IPS-18c (cell line): Measurements from ENCODE around the gene KLHDC4.
"Not testable (repeated sequence)": the region's sequence is repeated elsewhere in the genome, so short reads cannot be mapped to it uniquely, and the experiment has no call there.

Experiments used
- H3K4me3 ChIP-seq: 2 replicates; pipeline ENCODE4 v1.7.0; 2013; ENCODE audit warnings: low read depth, mild to moderate bottlenecking, low read length, moderate library complexity; ENCODE audit not compliant: insufficient read depth
- H3K9me3 ChIP-seq: one replicate; pipeline ENCODE4 v1.6.1; 2013; ENCODE audit warnings: mild to moderate bottlenecking, low read length, moderate library complexity; ENCODE audit not compliant: control insufficient read depth, insufficient read depth

The KLHDC4 gene

DNA sequence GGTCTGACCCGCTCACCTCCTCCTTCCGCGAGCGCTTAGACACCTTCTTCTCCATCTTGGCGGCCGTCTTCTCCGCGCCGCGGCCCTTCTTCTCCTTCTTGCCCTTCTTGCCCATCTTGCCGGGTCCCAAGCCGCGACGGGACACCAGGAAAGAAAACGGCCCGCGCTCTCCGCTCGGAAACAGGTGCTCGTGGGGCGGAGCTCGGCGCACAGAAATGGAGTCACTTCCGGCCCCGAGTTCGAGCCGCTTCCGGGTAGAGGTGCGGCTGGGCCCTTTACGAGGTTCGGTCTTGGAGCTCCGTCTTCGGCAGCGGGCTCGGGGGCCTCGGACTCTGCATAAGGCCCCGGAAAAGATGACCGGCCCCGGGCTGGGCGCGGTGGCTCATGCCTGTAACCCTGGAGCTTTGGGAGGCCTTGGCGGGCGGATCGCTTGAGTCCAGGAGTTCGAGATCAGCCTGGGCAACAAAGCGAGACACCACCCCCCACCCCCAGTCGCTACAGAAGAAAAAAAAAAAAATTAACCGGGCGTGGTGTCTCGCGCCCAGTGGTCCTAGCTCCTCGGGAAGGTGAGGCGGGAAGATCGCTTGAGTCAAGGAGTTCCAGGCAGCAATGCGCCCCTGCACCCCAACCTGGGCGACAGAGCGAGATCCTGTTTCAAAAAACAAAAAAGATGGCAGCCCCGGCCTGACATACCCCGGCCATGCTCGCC, at the start of gene KLHDC4:
Gene KLHDC4, minus strand, starts transcription at position 211 of the 709 bp plus-strand sequence. Its CDS starts 96 bp downstream, at position 115.
- H3K4me3 ChIP-seq, result peak within 1 kb of the TSS; percentile 95
- H3K9me3 ChIP-seq, result no peaks in the 10 kb centered on the region

DNA sequence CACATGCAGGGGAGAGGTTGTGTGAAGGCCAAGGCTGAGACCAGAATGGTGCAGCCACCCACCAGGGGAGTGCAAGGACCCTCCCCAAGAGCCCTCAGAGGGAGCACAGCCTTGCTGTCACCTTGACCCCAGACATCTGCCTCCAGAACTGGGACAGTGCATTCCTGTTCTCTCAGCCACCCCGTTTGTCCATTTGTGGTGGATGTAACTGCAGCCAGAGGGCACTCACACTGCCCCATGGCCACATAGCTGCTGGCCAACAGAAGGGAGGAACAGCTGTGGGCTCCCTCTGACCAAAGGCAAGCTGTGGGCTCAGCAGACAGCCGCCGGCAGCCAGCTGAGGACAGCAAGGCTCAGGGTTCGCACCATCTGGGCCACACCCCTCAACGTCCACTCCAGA, 49.8 kb upstream of the KLHDC4 start:
- peaks cover 3% of the 10 kb centered on the region for H3K9me3 ChIP-seq
- H3K4me3 ChIP-seq, result no peak overlapping the region

DNA sequence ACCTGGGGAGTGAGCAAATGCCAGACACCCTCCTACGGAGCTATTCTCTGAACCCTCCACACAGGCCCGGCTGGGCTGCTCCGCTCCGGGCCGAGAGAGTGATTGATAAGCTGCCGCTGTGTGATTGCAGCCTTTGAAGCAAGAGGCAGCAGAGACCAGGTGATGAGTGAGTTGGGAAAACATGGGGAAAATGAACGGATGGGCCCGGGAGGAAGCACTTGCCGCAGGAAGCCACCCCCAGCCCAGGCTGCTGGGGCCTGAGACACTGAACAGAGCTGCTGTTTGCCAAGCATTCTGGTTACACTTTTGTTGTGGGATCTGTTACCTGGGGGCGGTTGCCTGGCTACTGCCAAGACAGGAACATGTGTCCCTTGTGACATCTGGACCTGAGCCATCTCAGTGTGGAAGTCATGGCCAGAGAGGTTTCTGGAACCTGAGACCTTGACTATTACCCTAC, 46.4 kb upstream of the KLHDC4 start:
- H3K4me3 ChIP-seq, result no peak overlapping the region
- peaks cover 5% of the 10 kb centered on the region for H3K9me3 ChIP-seq

DNA sequence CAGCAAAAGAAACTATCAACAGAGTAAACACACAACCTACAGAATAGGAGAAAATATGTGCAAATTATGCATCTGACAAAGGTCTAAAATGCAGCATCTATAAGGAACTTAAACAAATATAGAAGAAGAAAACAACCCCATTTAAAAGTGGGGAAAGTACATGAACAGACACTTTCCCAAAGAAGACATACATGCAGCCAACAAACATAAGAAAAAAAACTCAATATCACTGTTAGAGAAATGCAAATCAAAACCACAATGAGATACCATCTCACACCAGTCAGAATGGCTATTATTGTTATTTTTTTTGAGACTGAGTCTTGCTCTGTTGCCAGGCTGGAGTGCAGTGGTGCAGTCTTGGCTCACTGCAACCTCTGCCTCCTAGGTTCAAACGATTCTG, 45.7 kb upstream of the KLHDC4 start:
- H3K4me3 ChIP-seq, H3K9me3 ChIP-seq: not testable (repeated sequence)

DNA sequence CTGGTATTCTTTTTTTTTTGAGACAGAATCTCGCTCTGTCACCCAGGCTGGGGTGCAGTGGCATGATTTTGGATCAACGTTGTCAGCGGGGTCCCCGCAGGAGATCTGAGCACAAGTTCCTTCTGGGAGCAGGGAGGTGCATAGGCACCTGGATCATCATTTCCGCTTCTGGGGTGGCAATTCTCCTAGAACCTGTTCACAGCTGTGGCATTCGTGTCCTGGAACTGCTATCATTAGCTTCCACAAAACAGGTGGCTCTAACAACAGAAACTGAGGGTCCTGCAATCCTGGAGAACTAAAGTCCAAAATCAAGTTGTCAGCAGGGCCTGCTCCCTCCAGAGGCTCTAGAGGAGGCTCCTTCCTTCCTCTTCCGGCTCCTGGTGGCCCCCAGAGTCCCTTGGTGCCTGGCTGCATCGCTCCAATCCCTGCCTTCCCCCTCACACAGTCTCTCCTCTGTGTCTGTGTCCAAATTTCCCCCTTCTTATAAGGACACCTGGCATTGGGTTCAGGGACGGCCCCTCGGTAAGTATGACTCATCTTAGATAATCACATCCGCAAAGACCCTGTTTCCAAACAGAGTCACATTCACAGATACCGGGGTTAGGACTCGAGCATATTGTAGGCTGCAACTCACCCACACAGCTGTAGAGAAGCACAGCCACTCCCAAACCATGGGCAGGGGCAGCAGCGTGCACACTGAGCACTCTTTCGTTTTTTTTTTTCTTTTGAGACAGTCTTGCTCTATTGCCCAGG, 43.5 kb upstream of the KLHDC4 start:
- H3K4me3 ChIP-seq, result no peak overlapping the region

DNA sequence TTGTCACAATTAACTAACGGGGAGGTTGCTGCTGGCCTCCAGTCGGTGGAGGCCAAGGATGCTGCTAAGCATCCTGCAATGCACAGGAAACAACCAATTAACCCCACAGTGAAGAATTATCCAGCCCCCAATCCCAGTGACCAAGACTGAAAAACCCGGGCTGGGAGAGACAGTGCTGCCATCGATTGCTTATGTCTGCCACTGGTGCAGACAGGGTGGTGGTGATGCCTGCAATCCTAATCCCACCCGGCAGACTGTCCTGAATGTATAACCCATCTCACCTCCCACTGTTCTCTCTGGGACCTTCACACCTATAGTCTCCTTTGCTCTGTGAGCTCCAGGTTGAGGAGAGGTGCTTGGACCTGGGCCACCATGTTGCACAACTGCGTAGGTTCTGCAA, 42.3 kb upstream of the KLHDC4 start:
- Histone ChIP-seq H3K4me3 (no peak overlapping the region), H3K9me3 (peaks cover 4% of the 10 kb centered on the region)

More for the DNA sequence above, 43.5 kb upstream of the KLHDC4 start:
- H3K9me3 ChIP-seq, result peaks cover 4% of the 10 kb centered on the region

DNA sequence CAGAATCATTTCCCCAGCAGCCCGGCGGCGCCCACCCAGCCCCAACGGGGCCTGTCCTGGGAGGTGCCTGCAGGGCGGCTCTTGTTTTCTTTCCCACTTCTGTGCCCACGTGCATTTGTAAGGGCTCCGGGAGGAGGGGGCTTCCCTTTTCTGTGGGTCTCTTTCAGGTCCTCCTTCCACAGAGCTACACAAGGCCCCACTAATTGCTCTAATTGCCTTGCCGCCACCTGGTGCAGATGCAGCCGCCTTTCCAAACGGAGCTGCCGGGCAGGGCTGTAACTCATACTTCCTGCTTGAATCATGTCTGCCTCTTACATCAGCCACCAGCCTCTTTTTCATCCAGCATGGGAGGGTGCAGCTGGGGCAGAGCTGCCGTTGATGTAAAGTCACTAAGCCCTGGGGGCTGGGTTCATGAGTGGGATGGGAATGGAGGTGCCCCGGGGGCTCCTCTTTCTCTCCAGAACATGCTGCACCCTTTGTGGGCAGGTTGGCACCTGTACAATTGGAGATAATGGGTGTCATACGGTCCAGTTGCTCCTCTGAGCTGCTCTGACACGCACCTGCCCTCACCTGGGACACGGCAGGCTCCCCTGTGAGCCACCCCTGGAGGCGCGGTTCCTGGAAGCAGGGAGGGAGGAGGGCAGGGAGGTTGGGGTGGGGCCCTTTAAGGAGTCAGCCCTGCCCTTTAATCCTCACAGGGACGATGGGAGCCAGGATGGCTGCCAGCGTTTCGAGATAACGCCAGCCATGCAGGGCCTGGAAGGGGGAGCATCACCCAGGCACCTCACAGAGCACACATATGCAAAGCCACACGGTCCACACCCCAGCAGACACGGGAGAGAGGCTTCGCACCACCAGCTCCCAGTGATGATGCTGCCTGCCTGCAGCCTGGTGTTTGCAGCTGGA, 41.1 kb upstream of the KLHDC4 start:
- no peak overlapping the region for H3K4me3 ChIP-seq
- H3K9me3 ChIP-seq, result peaks cover 4% of the 10 kb centered on the region

DNA sequence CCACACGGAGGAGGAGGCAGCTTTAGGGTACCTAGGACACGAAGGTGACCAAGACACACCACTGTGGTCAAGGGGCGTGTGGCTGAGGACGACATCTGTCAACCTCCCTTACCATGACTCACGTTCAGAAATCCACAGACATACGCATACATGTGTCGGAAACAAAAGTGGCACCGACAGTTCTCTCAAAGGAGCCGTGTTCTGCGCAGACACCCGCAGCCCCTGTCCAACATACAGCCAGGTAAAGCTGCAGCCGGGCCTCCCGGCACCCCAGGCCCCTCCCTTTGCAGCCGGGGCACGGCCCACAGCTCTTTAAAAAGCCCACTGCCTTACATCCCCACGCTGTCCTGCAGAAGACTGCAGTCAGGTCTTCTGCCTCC, 40.5 kb upstream of the KLHDC4 start:
- no peak overlapping the region for H3K4me3 ChIP-seq
- H3K9me3 ChIP-seq, result peaks cover 4% of the 10 kb centered on the region

DNA sequence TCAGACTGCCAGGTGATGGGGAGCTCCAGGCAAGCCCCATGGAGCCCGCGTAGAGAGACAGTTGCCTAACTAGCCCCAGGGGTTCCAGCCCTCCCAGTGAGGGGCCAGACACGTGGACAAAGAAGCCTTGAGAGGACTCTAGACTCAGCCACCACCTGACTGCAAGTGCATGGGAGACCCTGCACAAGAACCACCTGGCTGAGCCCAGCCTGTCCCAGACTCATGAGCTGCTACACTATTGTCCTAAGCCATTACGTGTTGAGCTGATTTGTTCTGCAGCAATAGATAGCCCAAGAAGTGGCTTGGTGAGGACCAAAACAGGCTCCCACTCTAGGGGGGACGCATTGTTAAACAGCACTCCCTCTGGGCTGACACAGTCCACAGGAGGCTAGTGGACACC, 37.6 kb upstream of the KLHDC4 start:
- peaks cover 2% of the 10 kb centered on the region for H3K9me3 ChIP-seq
- no peak overlapping the region for H3K4me3 ChIP-seq

DNA sequence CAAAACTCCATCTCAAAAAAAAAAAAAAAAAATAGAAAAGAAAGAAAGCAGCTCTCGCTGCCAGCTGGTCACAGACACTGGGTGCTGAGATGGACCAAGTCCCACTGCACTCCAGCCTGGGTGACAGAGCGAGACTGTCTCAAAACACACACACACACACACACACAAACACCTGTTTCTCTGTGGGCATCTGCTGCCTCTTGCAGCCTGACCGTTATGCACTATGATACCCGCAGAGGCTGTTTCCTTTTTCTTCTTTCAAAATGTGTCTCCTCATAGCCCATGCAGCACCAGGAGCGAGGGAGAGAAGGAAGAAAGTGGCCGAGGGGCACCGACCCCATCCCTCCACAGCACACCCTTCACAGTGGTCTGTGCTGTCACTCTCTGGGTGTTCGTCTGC, 36.9 kb upstream of the KLHDC4 start:
- no peak overlapping the region for H3K4me3 ChIP-seq
- peaks cover 2% of the 10 kb centered on the region for H3K9me3 ChIP-seq

DNA sequence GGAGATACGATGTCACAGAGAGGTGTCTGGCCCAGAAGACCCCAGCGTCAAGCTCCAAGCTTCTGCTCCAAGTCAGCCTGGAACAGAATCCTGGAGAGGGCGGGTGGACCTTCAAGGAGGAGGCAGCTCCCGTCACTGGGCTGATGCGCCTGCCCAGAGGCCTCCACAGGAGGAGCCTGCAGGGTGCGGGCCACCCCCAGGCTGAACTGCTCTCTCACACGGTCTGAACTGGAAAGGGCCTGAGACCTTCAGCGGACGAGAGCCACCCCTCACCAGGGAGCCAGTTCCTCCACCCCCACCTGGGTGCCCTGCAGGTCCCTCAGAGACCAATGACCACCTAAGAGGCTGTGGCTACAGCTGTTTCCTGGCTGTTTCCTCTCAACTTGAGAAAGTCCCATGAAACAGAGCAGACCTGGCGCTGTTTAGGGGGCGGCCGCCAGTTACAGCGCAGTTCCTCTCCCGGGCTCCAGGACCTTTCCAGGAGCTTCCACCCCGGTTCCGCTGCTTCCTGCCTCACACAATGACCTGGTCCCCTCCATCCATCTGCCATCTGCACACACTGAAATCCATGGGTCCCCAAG, 36.0 kb upstream of the KLHDC4 start:
- H3K4me3 ChIP-seq, result no peak overlapping the region
- H3K9me3 ChIP-seq, result peaks cover 2% of the 10 kb centered on the region

DNA sequence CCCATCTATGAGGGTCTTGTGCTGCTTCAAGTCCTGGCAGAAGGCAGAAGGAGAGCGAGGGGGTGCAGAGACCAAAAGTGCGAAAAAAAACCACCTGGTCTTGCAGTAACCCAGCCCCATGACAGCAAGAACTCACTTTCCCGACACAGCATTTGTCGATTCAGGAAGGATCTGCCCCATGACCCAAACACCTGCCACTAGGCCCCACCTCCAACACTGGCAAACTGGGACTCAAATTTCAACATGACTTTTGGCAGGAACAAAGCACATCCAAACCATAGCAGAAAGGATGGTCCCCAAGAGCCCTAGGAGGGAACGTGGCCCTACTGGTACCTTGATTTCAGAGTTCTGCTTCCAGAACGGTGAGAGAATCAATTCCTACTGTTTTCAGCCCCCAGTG, 34.7 kb upstream of the KLHDC4 start:
- Histone ChIP-seq H3K4me3 (no peak overlapping the region; the same call in 1 of the 2 replicates), H3K9me3 (no peaks in the 10 kb centered on the region)

DNA sequence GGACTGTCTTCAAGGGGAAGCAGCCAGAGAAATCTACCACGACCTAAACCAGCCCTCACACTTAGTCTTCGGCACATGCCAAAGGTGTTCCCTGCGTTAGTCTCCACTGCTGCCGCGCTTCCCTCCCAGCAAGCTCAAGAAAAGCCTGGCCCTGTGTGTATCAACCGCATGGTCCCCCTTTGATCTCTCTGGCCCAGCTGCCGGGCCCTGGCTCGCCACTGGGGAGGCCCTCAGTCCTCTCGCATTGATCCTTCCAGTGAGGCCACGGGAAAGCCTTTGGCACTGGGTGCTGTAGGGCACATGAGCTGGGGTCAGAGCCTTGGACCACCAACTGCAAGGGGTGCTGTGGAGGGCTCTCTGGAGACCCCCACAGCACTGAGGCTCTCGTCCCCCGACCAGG, 29.6 kb upstream of the KLHDC4 start:
- H3K9me3 ChIP-seq, result no peaks in the 10 kb centered on the region
- H3K4me3 ChIP-seq, result no peak overlapping the region

DNA sequence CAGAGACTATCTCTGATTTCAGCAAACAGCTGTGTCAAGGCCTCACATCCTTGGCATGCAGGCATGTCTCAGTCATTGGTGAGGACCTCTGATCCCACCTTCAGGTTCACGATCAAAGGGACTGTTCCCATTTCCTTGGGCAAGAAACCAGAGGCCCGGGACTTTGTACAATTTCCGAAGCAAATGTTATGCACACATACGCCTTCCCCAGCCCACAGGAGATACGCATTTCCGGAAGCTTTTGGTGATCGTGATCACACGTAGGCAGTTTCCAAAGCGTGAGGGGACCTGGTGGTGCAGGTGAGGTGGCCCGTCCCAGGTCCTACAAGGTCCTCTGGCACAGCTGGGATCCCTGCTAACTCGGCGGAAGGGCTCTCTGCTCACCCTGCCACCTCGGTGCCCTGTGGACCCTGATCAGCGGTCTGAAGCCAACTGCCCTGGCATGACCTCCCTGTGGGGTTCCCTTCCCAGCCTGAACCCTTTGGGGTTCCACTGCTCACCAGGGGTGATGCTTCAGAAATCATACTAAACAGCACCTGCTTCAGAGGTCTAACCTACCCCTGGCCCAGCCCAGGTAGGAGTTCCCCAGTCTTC, 28.8 kb upstream of the KLHDC4 start:
- Histone ChIP-seq H3K9me3 (no peaks in the 10 kb centered on the region), H3K4me3 (no peak overlapping the region)

DNA sequence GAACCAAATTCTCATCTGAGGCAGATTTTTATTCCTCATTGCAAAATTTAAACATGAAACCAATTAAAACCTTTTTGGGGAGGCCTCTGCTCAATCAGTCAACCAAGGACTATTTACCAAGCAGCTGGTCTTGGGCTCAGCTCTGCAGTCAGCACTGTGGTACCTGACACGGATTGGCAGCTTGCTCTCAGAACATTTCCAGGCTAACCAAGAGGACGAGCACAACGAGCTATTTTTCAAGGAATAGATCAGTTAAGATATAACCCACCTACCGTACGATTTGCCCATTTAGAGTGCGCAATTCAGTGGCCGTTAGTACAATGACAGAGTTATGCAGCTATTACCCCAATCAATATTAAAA, 26.4 kb upstream of the KLHDC4 start:
- no peak overlapping the region for H3K4me3 ChIP-seq
- no peaks in the 10 kb centered on the region for H3K9me3 ChIP-seq

DNA sequence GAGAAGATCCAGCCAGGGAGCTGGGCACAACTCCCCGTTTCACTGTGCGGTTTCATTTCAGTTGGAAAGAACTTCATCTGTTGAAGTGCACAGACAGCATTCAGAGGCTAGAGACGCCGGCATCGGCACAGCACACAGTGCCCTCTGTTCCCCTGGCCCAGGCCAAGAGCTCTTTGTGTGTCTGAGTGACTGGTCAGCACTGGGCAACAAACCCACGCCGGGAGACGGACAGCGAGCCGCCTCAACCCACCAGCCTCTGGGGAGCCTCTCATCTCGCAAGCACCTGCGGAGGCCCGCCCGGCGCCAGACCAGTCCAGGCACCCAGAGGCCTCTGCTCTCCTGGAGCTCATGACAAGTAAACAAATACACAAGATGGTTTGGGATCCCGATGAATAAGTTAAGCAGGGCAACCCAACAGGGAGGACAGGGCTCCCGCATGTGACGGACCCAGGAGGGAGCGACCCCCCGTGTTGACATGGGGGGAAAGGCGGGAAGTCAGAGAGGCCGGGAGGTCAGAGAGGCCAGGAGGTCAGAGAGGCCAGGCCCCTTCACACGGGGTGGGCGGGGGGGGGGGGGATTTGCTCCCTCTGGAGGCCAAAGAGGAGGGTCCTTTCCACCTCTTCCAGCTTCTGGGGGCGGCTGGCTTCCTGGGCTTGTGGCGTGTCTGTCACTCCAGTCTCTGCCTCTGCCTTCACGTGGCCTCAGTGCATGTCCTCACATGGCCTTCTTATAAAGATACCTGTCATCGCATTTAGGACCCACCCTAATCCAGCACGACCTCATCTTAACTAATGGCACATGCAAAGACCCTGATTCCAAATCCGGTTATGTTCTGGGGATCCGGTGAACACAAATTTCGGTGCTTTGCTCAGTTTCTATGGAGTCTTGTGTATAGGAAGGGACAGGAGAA, 25.8 kb upstream of the KLHDC4 start:
- H3K9me3 ChIP-seq, result no peaks in the 10 kb centered on the region
- H3K4me3 ChIP-seq, result no peak overlapping the region
